HG02981 (cell line): ENCODE data around the gene SEL1L3.

ENCODE experiments used
- ATAC-seq: cut with Tn5 transposase; IDR thresholded peaks from one replicate; pipeline ENCODE4 v1.9.1; 2021; ENCODE audit warnings: mild to moderate bottlenecking, moderate library complexity; ENCODE audit not compliant: unreplicated experiment

Gene SEL1L3

DNA sequence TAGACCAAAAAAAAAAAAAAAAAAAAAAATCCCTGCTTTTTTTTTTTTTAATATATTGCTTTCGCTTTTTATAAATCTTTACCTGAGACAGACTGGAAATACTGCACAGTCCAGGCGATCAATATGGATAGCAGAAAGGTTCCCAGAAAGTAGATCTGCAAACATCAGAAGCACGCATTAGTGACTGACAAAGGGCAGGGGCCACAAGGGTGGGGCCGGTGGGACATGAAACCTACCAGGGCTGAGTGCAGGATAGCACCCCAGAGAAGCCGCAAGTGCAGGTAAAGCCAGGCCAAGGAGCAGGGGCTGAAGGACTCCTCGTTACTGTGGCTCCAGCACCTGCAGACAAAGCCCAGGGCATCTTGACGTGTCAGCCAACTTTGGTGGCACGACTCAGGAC, 105.3 kb downstream of the SEL1L3 start:
- no peak for ATAC-seq

- no peak for ATAC-seq
Measured at GRCh38 chr4:25756503-25756902, 106.3 kb downstream of the SEL1L3 start.

GRCh38 chr4:25755911-25756310, 106.9 kb downstream of the SEL1L3 start:
- ATAC-seq: no peak

DNA sequence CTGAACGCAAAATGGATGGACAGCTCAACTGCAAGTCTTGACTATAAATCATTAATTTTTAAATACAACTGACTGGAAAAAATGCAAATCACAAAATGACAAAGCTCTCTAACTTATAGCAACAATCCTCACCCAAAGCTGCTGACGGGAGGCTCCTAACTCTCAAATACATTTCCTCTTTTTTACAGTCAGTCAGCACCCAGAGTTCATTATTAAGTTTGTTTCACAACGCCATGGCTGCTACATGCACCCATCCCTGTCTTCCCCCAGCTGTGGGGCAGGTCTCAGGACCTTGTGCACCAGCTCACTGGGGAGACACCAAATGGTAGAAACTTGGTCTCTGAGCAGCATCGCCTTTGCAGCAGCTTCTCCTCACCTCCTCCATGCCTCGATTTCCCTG, 109.5 kb downstream of the SEL1L3 start:
- no peak for ATAC-seq

DNA sequence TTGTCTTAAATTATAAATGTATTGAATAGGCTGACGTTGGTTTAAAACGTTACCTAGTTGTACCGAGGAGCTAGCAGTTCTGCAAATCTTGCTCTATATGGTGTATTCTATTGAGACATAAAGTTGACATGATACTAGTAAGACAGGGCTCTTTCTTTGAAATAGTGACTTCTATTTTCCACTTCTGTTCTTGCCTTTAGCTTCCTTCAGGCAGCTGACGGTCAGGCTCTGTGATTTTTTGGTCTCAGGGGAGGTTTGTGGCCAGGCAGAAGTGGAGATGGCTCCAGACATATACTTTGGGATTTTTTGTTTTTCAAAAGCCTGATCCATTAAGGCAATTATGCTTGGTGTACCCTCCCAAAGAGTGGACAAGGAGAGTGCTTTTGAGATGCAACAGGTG, 111.9 kb downstream of the SEL1L3 start:
- ATAC-seq: no peak

DNA sequence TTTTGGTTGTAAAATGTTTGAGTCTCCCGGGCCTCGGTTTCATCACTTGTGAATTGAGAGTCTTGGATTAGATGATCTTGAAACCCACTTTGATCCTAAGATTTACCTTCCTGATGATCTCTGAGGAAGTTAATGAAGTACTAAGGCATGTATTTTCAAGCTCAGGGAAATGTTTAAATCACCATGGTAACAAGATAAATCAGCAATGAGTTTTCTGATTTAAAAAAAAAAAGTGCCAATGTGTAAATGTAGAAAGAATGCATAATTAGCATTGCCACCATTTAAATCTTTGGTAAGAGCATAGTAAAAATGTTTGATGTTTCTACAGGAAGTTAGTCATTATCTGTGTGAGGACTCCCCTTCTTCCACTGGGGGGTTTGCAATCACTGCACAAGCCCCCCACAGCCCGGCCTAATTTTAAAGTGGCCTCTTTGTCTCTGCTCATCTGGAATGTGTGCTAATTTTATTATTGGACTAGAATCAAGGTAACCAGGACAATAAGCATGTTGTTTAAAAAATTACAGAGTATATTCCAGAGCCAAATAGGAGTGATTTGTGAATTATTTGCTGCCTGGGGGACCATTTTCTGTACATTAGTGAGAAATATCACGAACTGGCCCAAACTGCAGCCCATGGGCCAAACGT, 113.5 kb downstream of the SEL1L3 start:
- no peak for ATAC-seq

GRCh38 chr4:25743971-25744370, 118.8 kb downstream of the SEL1L3 start:
- no peak for ATAC-seq

DNA sequence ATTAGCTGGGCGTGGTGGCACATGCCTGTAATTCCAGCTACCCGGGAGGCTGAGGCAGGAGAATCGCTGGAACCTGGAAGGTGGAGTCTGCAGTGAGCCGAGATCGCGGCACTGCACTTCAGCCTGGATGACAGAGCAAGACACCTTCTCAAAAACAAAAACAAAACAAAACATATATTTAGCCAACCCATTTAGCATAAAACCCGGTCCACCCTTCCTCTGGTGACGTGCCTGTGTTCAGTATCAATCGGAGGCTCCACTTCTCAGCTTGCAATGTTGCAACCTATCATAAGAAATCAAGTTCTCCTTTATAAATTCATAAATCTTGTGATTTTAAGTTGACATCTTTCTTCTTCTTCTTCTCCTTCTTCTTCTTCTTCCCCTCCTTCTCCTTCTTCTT, 133.2 kb downstream of the SEL1L3 start:
- ATAC-seq: no peak

DNA sequence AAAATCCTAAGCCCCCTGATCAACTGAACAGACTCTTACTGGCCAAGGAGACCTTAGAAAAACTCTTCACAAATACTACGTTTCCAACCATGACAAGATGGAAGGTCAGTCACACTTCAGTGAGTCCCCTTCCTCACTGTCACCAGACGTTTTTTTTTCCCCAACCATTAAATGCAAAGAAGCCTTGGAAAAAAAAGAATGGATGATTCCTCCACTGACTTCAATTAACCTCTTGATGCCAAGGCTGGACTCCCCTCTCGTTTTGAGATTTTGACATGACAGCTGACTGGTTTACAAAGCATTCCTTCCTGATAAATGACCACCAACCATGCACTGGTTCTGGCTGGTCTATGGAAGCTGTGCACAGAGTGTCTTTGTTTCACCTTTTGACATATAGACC, 133.9 kb downstream of the SEL1L3 start:
- no peak for ATAC-seq

GRCh38 chr4:25727711-25728493, 134.9 kb downstream of the SEL1L3 start:
- ATAC-seq: no peak

DNA sequence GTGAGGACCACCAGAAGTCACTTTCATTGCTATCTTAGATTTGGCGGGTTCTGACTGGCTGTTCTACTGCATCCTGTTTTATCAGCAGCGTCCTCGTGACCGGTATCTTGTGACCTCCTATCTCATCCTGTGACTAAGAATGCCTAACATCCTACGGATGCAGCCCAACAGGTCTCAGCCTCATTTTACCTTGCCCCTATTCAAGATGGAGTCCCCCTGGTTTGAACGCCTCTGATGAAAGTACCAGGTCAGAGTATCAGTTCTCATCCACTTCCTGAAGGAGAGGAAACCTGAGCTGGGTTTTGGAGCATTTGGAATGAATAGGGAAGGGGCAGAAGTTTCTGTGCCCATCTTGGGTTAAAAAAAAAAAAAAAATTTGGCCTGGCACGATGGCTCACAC, 136.9 kb downstream of the SEL1L3 start:
- no peak for ATAC-seq

GRCh38 chr4:25723409-25723808, 139.4 kb downstream of the SEL1L3 start:
- no peak for ATAC-seq

DNA sequence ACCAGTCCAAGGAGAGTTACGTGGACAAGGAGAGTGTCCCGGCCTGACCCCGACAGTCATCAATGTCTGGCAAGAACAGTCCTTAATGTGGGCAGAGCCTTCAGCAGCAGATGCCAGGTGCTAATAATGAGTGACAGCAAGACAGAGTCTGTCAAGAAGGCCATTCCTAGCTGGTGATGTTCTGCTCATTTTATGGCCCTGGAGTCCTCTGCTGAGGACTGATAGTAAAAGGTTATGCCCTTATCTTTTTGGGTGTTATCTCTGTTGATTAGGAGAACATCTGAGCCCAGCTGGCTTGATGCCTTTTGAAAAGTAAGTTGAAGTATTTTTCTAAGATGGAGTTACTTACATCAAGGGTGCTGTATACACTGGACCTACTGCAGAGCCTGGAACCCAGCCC, 139.8 kb downstream of the SEL1L3 start:
- no peak for ATAC-seq

DNA sequence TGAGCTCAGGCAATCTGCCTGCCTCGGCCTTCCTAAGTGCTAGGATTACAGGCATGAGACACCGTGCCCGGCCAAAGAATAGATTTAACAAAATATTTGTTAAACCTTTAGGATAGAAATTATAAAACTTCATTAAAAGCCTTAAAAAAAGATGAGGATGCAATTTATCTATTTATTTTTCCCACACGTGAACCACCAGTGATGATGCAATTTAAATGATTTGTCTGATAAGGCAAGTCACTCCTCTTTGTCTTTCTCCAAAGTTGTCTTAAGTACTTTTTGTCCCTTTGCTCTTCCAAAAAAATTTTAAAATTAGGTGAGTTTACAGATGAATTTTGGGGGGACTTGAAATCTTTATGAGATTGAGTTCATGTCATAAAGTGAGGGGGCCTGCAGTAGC, 149.0 kb downstream of the SEL1L3 start:
- ATAC-seq: no peak

DNA sequence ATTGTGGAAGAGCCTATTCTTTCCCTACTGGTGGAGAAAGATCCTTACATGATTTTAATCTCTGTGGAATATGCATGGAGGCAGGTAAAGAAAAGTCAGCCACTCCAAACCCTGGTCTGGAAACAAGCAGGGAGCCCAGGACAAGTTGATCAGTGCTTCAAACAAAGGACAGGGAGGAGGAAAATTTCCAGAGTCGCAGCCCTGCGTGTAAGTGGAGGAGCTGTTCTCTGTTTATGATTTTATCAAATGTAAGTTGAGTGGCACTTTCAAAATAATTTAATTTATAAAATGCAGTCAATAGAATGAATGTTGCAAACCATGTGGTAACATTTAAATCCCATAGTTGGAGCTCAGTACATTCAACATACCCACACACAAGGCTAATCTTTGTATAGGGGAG, 150.2 kb downstream of the SEL1L3 start:
- no peak for ATAC-seq

GRCh38 chr4:25710637-25711036, 152.2 kb downstream of the SEL1L3 start:
- no peak for ATAC-seq

DNA sequence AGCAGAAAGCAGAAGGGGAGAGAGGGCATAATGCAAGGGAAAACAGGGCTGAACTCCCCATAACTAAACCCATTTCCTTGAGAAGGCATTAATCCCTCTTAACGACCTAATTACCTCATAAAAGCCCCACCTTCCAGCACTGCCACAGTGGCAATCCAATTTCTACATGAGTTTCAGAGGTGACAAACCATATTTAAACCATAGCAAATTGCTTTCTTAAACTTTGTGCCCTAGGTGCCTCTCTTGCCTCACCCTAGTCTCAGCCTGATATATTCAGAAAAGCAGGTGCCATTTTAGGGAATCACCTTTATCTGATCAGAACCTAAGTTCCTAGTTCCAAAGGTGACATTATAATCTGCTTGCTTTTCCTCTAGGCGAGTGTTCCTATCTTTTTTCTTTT, 158.3 kb downstream of the SEL1L3 start:
- ATAC-seq: no peak

DNA sequence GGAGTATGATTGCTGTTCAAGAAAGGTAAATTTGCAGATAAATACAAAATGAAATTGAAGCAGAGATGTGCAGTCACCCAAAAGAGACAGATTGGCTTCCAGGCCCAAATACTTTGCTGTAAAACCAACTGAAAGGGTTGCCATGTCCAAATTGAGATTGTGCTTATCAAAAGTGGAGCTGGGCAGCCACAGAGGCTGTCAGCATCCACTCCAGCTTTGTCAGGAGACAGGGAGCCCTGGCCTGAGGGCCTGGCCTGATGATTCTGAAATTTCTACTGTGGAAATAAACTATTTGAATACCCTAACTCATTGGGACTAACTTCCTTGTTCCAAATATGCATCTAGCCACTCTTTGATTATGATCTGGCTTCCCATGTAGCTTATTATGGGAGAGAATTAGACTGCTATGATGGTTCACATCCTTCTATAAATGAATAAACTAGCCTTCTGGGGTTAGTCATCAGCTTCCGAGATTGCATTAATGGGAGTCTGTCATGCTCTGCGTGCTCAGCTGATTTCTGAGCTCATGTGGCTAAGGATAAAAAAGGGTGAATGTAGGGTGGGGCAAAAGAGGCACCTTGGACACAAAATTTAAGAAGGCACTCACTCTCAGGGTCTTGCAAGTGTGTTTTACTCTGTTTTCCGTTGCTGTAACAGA, 158.9 kb downstream of the SEL1L3 start:
- ATAC-seq: no peak

DNA sequence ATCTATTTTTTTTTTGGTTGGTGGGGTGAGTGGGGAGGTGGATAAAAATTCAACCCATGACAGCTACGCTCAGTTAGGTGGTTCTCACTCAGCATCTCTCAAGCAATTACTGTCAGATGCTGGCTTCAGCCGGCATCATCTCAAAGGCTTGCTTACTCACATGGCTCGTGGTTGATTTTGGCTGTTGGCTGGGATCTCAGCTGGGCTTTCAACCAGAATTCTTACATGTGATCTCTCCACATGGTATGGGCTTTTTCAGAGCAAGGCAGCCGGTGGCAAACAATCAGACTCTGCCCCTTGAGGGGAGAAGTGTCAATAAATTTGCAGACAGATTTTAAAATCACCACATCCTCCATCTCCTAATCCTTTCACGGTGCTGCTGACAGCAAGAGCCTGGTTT, 159.9 kb downstream of the SEL1L3 start:
- no peak for ATAC-seq

DNA sequence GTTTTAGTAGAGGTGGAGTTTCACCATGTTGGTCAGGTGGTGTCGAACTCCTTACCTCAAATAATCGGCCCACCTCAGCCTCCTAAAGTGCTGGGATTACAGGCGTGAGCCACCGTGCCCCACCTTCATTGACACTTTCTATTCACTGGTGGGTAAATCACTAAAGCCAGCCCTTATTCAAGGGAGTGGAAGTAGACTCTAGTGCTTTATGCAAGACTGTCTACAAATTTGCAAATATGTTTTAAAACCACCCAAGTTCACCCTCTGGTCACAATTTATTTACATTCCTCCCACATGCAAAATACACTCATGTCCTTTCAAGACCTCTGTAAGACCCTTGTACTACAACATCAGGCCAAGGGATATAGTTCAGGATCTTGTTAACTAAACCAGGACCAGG, 162.1 kb downstream of the SEL1L3 start:
- ATAC-seq: no peak

DNA sequence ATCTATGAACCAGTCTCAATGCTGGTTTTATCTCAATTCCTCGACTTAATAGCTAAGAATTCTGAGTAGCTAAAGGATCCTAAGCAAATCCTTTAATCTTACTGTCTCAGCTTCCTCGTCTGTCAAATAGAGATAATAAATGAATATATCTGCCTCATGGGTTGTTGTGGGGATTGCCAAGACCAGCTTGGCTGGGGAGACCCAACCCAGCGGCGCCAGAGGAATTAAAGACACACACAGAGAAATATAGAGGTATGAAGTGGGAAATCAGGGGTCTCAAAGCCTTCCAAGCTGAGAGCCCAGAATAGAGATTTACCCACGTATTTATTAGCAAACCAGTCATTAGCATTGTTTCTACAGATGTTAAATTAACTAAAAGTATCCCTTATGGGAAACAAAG, 165.3 kb downstream of the SEL1L3 start:
- ATAC-seq: no peak
